ENCODE results near the gene IFITM5.
"Not testable (repeated sequence)": the region's sequence is repeated elsewhere in the genome, so short reads cannot be mapped to it uniquely, and the experiment has no call there.

IFITM5 gene

DNA sequence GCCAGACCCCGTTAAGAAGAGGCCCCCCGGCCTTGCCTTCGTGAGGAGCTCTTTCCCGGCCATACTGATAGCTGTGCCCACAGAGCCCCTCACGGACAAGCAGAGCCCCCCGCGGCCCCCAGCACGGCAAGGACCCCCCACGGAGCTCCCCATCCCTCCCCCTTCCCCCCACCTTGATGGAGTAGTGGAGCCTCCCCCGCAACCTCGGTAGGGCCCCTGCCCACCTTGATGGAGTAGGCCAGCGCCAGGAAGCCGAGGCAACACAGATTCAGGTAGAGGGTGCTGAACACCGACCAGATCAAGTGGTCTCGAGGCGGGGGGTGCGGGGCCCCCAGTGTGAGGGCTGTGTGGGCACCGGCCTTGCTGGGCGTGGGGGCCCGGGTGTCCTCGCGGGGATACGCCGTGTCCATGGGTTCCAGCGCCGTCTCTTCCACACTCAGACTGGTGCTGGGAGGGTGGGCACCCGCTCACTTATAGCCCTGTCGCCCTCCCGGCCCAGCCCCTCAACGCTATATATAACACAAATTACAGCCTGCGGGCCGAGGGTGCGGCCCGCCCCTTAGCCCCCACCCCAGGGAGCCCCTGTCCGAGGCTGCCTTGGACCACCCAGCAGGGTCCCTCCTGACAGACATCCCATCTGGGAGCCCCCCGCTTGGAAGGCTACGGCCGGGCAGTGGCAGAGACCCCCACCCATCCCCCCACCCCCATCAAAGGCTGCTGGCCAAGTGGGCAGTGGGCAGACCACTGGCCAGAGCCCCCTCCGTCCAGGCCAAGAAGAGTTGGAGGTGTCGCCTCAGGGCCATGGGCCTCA, at the start of gene IFITM5:
TSS of gene IFITM5 (minus strand) at position 446 of the 811 bp plus-strand sequence. CDS start at position 410, 36 bp downstream.
- DNase-seq (ENCODE audit: insufficient read length, low spot score) (no peak), FAIRE-seq (no peak)
- TF ChIP-seq POLR2A (IDR thresholded peaks at IDR 0.05; ENCODE audit: low read depth, low read length), result no peak

DNA sequence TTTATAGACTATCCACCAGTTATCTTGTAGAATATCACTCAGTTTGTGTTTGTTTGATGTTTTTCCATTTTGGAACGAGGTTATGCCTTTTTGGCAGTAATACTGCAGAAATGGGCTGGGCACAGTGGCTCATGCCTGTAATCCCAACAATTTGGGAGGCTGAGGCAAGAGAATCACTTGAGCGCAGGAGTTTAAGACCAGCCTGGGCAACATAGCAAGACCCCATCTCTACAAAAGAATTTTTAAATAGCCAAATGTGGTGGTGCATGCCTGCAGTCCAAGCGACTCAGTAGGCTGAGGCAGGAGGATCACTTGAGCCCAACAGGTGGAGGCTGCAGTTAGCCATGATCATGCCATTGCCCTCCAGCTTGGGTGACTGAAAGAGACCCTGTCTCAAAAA, 47.2 kb upstream of the IFITM5 start:
- no peak for FAIRE-seq
- no peak for TF ChIP-seq POLR2A (IDR thresholded peaks at IDR 0.05; ENCODE audit: low read depth, low read length)
- DNase-seq (ENCODE audit: insufficient read length, low spot score), result no peak

DNA sequence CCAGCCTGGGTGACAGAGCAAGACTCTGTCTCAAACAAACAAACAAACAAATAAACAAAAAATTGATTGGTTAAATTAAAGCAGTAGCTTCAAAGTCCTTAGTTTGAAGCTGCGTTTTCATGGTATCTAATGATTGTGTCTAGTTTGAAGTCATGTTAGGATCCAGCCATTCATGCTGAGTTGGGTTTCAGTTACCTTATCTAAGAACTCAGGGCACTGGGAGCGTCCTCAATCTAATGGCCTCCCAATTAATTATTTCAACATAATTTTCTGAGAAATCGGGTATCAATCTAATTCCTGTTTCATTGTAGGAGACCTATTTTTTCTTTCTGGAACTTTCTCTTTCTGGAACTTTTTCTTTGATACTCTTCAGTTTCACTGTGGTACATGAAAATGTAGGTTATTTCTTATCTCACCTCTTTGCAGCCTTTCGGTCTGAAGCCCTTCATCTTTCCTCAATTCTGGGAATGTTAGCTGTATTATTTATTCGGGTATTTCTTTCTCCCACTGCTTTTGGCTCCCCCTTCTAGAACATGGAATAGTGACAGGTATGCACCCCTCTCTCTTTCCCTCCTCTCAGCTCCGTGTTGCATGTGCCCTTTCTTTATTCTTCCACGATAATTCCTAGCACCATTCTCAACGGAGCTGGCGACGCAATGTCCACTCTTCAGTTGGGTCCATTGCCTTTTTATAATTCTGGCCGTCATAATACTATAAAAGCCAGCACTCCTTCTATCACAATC, 45.7 kb upstream of the IFITM5 start:
- DNase-seq (ENCODE audit: insufficient read length, low spot score) (no peak), FAIRE-seq (no peak)
- no peak for TF ChIP-seq POLR2A (IDR thresholded peaks at IDR 0.05; ENCODE audit: low read depth, low read length)

DNA sequence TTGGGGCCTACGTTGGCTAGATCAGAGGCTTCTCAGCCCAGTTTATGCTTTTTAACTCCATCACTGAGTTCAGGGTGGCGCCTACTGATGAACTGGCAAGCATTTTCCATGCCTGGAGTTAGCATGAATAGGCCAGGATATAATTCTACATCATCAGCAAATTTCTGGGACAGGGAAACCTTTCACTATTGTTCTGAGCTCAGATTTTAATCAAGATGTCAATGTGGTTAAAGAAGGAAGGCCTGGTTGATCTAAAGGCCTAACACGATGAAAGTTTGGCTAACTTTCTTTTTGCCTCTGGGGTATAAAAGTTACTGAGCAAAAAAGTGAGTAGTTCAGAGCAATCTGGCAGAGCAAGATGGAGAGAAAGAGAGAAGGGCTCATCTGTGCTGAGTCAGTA, 43.0 kb upstream of the IFITM5 start:
- DNase-seq (ENCODE audit: insufficient read length, low spot score) (no peak), FAIRE-seq (no peak)
- no peak for TF ChIP-seq POLR2A (IDR thresholded peaks at IDR 0.05; ENCODE audit: low read depth, low read length)

DNA sequence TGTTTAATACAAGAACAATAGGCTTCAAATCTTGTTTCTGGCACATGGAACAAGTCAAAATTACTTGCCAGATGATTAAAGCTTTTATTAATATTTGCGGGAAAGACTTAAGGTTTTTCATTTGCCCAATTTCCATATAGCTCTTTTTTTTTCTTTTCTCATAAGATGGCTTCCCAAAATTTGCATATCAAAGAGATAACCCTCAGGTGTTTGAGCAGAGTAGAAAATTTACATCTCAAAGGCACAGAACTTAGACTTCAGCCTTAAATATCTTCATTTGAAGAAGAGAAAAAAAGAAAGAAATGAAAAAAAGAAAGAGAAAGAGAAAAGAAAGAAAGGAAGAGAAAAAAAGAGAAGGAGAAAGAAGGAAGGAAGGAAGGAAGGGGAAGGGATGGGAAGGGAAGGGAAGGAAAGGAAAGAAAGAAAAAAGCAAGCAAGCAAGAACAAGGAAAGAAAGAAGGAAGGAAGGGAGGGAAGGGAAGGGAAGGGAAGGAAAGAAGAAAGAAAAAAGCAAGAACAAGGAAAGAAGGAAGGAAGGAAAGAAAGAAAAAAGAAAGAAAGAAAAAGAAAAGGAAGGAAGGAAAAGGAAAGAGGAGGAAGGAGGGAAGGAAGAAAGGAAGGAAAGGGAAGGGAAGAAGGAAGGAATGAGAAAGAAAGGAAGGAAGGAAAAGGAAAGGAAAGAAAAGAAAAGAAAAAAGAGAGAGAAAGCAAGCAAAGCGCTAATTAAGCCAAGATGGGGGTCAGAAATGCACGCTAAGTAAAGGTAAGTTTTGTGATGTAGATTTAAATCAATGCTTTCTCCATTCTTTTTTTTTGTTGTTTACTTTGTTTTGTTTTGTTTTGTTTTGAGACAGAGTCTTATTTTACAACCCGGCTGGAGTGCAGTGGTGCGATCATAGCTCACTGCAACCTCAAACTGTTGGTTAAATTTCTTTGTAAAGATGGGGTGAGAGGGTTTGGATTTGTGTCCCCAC, 41.5 kb upstream of the IFITM5 start:
- no peak for DNase-seq (ENCODE audit: insufficient read length, low spot score)
- TF ChIP-seq POLR2A (IDR thresholded peaks at IDR 0.05; ENCODE audit: low read depth, low read length), result no peak
- no peak for FAIRE-seq

DNA sequence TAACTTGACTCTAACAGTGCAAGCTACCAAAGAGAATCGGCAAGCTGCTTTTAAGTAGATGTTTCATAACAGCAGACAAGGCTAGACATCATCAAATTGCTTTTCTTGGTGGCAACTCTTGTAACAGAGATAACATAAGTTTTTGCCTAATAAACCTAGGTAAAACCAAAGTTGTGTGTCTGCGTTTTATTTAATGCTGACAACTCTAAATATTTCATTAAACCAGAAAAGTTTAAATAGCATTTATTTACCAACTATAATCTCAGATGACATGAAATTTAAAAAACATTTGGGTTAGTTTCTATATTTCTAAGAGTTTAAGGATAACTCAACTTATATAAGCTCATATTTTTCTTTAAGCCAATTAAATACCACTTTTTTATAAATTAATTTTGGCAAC, 40.6 kb upstream of the IFITM5 start:
- DNase-seq (ENCODE audit: insufficient read length, low spot score) (no peak), FAIRE-seq (no peak)
- TF ChIP-seq POLR2A (IDR thresholded peaks at IDR 0.05; ENCODE audit: low read depth, low read length), result no peak

DNA sequence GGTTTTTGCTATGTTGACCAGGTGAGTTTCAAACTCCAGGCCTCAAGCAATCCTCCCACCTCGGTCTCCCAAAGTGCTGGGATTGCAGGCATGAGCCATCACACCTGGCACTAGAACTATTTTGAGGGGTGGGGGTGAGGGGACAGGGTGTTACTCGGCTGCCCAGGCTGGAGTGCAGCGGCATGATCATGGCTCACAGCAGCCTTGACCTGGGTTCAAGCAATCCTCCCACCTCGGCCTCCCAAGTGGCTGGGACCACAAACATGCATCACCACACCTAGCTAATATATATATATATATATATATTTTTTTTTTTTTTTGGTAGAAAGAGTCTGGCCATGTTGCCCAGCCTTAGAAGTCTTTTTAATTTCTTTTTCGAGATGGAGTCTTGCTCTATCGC, 38.4 kb upstream of the IFITM5 start:
- no peak for FAIRE-seq
- DNase-seq (ENCODE audit: insufficient read length, low spot score), result no peak
- no peak for TF ChIP-seq POLR2A (IDR thresholded peaks at IDR 0.05; ENCODE audit: low read depth, low read length)

DNA sequence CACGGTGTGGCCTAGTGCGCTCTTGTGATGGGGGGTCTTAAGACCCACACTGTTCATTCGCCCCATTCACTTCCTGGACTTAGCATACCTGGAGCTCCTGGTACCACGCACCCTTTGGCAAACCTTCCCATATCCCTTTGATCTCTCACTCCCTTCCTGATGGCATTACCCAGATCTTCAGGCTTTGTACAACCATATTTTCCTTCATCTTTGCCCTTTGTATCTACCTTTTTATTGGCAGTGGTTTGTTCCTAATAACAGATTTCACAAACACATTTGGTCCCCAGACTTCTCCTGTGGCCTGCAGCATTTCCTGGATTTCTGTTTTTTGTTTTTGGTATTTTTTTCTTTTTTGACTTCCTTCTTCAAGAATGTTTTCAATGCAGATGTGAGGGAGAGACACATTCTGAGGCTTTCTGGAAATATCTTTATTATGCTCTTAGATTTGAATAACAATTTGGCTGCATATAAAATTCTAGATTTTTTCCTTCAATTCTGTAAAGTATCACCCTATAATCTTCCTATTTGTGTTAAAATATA, 37.4 kb upstream of the IFITM5 start:
- DNase-seq (ENCODE audit: insufficient read length, low spot score), result no peak
- no peak for FAIRE-seq
- no peak for TF ChIP-seq POLR2A (IDR thresholded peaks at IDR 0.05; ENCODE audit: low read depth, low read length)

DNA sequence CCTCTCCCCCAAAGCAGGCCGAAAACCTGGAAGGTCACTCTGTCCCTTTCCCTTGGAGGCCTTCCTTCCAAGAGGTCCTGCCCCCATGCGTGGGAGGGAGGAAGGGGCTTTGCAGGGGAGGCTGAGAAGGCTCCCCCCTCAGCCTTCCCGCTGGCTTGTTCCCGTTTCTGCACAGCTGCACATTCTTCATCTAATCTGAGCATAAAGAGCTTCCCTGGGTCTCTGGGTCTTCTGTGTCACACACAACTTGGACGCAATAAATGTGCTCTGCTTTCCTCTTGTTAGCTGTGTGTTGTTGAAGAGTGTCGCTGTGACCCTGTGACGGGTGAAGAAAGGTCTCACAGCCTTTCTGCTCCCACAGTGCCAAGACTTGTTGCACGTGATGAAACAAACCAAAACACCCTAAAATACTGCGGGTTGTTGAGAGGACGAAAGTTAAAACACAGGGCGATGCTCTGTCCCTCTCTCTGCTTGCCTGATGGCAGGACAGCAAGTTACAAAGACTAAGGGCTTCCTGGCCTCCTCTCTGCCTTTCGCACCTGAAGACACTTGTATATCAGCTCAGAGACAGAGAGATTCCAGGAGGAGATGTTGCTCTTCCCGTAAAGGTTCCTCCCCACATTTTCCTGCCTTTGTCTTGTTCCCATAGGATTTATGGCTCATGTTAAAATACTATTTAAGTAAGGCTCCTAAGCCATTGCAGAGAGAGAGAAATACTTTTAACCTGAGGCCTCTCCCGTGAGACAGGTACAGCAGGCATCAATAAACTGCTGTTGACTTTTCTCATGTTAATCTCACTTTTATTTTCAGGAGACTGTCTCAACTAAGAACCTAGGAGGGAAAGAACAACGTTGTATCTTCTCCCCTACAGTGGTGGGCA, 36.7 kb upstream of the IFITM5 start:
- no peak for FAIRE-seq
- TF ChIP-seq POLR2A (IDR thresholded peaks at IDR 0.05; ENCODE audit: low read depth, low read length), result no peak
- no peak for DNase-seq (ENCODE audit: insufficient read length, low spot score)

DNA sequence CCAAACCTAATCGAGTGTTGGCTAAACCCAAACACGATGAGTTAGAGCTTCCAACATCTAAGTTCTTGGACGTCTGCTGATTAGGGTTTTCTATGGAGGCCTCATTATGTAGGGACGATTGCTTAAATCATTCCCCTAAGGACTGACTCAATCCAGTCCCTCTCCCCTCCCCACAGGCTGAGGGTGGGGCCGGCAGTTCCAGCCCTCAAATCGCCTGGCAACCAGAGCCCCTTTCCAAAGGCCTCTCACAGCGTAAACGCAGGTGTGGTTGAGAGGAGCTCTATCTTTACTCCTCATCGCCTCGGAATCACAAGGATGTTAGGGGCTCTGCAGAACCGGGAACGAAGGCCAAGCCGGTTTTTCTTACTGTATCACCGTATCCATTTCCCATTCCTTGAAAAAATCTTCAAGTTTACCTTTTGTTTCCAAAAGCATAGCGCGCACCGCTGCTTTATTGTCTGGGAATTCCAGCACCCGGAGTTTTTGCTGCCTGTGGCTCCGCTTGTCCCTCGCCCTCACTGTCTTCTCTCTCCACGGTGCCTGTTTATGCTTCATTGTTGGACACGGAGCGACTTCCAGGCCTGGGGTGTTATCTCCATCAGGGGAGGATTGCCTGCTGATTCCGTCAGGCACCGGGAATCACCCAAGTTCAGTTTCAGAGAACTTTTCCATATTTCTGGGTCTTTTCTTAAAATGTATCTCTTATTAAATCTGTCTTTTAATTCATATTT, 35.1 kb upstream of the IFITM5 start:
- TF ChIP-seq POLR2A (IDR thresholded peaks at IDR 0.05; ENCODE audit: low read depth, low read length), result no peak
- no peak for FAIRE-seq
- no peak for DNase-seq (ENCODE audit: insufficient read length, low spot score)

DNA sequence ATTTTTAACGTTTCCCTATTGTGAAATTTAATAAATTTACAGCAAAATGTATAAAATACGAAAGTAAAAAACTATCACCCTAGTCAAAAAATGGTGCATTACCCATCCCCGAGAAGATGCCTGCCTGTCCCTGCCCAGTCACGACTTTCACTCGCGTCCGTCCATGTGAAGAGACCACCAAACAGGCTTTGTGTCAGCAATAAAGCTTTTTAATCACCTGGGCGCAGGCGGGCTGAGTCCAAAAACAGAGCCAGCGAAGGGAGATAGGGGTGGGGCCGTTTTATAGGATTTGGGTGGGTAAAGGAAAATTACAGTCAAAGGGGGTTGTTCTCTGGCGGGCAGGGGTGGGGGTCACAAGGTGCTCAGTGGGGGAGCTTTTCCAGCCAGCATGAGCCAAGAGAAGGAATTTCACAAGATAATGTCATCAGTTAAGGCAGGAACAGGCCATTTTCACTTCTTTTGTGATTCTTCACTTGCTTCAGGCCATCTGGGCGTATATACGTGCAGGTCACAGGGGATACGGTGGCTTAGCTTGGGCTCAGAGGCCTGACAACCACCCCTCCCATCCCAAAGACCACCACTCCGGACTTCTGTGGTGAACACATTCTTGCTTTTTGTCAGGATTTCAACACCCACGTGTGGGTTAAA, 34.4 kb upstream of the IFITM5 start:
- not testable (repeated sequence) for FAIRE-seq; DNase-seq (ENCODE audit: insufficient read length, low spot score)
